Pancreas (tissue), 10 donors: ENCODE data around the gene MRPL33. TPM values are rescaled to one million over a fixed set of nuclear protein-coding genes. Genes with fewer than 3 reads are reported as not detected.

ENCODE experiments used
- ATAC-seq, 4 donors: fragments of 200-7000 bp; cut with Tn5 transposase; one replicate each; pipeline versions ENCODE4 v1.8.0 to v1.9.1; 2020; ENCODE audit warnings: mild to moderate bottlenecking in 4 of 4, moderate library complexity in 4 of 4
- DNase-seq, 6 donors: peaks; one replicate each; pipeline ENCODE4 v3.0.0-alpha.2; 2020
- FAIRE-seq: peaks from 2 replicates; lab custom pipeline; 2012; peaks lifted over from hg19 to GRCh38; lab: Jason Lieb, UNC
- H3K27ac ChIP-seq, 4 donors: fragments of 200-600 bp; sonication (generic); 1 replicate in 3 of 4; 2 replicates in 1 of 4; pipeline versions ENCODE4 v1.5.0 to v1.8.0; 2020
- H3K27me3 ChIP-seq, 4 donors: fragments of 200-600 bp; one replicate each; pipeline ENCODE4 v1.8.0; 2021
- H3K36me3 ChIP-seq, 3 donors: fragments of 200-600 bp; sonication (generic) in 1 of 3; one replicate each; pipeline versions ENCODE4 v1.5.0 to v1.8.0; 2020 to 2021
- H3K4me1 ChIP-seq, 3 donors: fragments of 200-600 bp; one replicate each; pipeline ENCODE4 v1.8.0; 2021
- H3K4me3 ChIP-seq, 4 donors: fragments of 200-600 bp; sonication (generic) in 2 of 4; one replicate each; pipeline versions ENCODE4 v1.5.0 to v1.8.0; 2020 to 2021
- H3K9me3 ChIP-seq, 4 donors: fragments of 200-600 bp; one replicate each; pipeline ENCODE4 v1.8.0; 2021
- CTCF ChIP-seq, 4 donors: fragments of 200-600 bp; sonication (generic) in 3 of 4; IDR thresholded peaks; one replicate each; pipeline versions ENCODE4 v1.5.0 to v1.8.0; 2021; ENCODE audit warnings: antibody characterized with exemption in 4 of 4
- WGBS, 2 donors: extraction: QIAGEN DNeasy Blood & Tissue Kit; methylation state at CpG; one replicate each; pipeline ENCODE4 v1.1.7; 2013; 5-methylcytosine and 5-hydroxymethylcytosine counted together
- intact Hi-C, 3 donors: fragments of 100-400 bp; cut with DNase I; formaldehyde crosslinking; loops; one replicate each; pipeline versions ENCODE4 v1.11.1 to v1.14.2; 2022
- polyA plus RNA-seq, 2 donors: library from polyadenylated mRNA; stranded (reverse); fragments of 200-250 nt; gene quantifications; one replicate each; pipeline ENCODE4 v1.2.3, GENCODE V29; 2013
- total RNA-seq, 6 donors: library from RNA; stranded (reverse); fragmentation: NEBNext Ultra II Directional in 4 of 6; extraction: Animal tissue kit (Norgen Biotek cat#: 25700) in 4 of 6; gene quantifications; one replicate each; pipeline versions ENCODE4 v1.2.1 to v1.2.4, GENCODE V29; 2021 to 2023
- donor health status: healthy with polysubstance abuse.
- donor health status: DM: no; HTN: no; CAD: no; lungs with moderate emphysema.
- donor health status: DM: no; HTN: no; CAD: no.
- donor health status: control.
- donor health status: control.
- donor health status: Bipolar disorder and iron deficiency.
- donor health status: DM: yes; HTN: yes; CAD: no.
- donor health status: DM: no; HTN: no; CAD: no.
- donor health status: DM: no; HTN: no; CAD: no.
- donor health status: DM: yes; HTN: yes; CAD: no.

MRPL33 gene
- total and polyA plus RNA-seq, 8 donors: 17.8 to 120 (median 27.7) TPM

- TF ChIP-seq CTCF (IDR thresholded peaks at IDR 0.05): peak; percentile 8 to 40 (median 28)
- WGBS, 2 donors: 55 to 61% methylated on average over 4 of the region's 4 CpGs
- Histone ChIP-seq H3K4me3 (no peak overlapping the region), H3K27ac (no peak overlapping the region), H3K4me1 (no peaks in the 10 kb centered on the region), H3K9me3 (no peaks in the 10 kb centered on the region), H3K27me3 (no peaks in the 10 kb centered on the region), H3K36me3 (no peaks in the 10 kb centered on the region)
- peak in 3 of 6 donors; percentile 29 to 62 (median 48) for DNase-seq
- intact Hi-C loops: no loop called here
- no peak for FAIRE-seq
- ATAC-seq: peak; percentile 48 to 83 (median 78)
These were observed 36.0 kb downstream of the MRPL33 start for GRCh38 chr2:27807476-27807875.

GRCh38 chr2:27808418-27808817, 36.9 kb downstream of the MRPL33 start:
- Histone ChIP-seq H3K27me3 (no peaks in the 10 kb centered on the region), H3K4me1 (no peaks in the 10 kb centered on the region), H3K36me3 (no peaks in the 10 kb centered on the region), H3K9me3 (no peaks in the 10 kb centered on the region), H3K4me3 (no peak overlapping the region), H3K27ac (no peak overlapping the region)
- intact Hi-C loops: no loop called here
- no peak for TF ChIP-seq CTCF (IDR thresholded peaks at IDR 0.05)
- FAIRE-seq (no peak), DNase-seq (no peak), ATAC-seq (no peak)
- WGBS, 2 donors: 69 to 79% methylated on average over 2 of the region's 2 CpGs

GRCh38 chr2:27808984-27809383, 37.5 kb downstream of the MRPL33 start:
- Histone ChIP-seq H3K36me3 (no peaks in the 10 kb centered on the region), H3K27me3 (no peaks in the 10 kb centered on the region), H3K4me1 (no peaks in the 10 kb centered on the region), H3K4me3 (no peak overlapping the region), H3K27ac (no peak overlapping the region), H3K9me3 (no peaks in the 10 kb centered on the region)
- intact Hi-C loops: no loop called here
- DNase-seq: no peak
- FAIRE-seq: no peak
- TF ChIP-seq CTCF (IDR thresholded peaks at IDR 0.05): no peak
- ATAC-seq: no peak
- WGBS, 2 donors: 91 to 96% methylated on average over 3 of the region's 3 CpGs

- TF ChIP-seq CTCF (IDR thresholded peaks at IDR 0.05): no peak
- WGBS, 2 donors: 50 to 54% methylated on average over 3 of the region's 3 CpGs
- no peak for FAIRE-seq
These were observed 38.3 kb downstream of the MRPL33 start for GRCh38 chr2:27809761-27810241.

GRCh38 chr2:27810455-27810854, 38.9 kb downstream of the MRPL33 start:
- Histone ChIP-seq H3K4me3 (no peak overlapping the region), H3K36me3 (no peaks in the 10 kb centered on the region), H3K27ac (no peak overlapping the region), H3K27me3 (no peaks in the 10 kb centered on the region), H3K9me3 (no peaks in the 10 kb centered on the region), H3K4me1 (no peaks in the 10 kb centered on the region)
- TF ChIP-seq CTCF (IDR thresholded peaks at IDR 0.05): no peak
- DNase-seq: no peak
- WGBS, 2 donors: 88 to 94% methylated on average over 3 of the region's 3 CpGs
- no peak for FAIRE-seq
- ATAC-seq: no peak
- intact Hi-C loops: no loop called here

More at GRCh38 chr2:27809761-27810241, 38.3 kb downstream of the MRPL33 start:
- H3K36me3 ChIP-seq: no peaks in the 10 kb centered on the region
- intact Hi-C loops: no loop called here
- no peaks in the 10 kb centered on the region for H3K9me3 ChIP-seq
- no peaks in the 10 kb centered on the region for H3K4me1 ChIP-seq
- H3K27ac ChIP-seq: no peak overlapping the region
- H3K27me3 ChIP-seq: no peaks in the 10 kb centered on the region
- peak in 2 of 4 donors; percentile 28 to 61 for ATAC-seq
- no peak overlapping the region for H3K4me3 ChIP-seq
- DNase-seq: no peak
